ENCODE data around the gene LIMCH1.

DNA sequence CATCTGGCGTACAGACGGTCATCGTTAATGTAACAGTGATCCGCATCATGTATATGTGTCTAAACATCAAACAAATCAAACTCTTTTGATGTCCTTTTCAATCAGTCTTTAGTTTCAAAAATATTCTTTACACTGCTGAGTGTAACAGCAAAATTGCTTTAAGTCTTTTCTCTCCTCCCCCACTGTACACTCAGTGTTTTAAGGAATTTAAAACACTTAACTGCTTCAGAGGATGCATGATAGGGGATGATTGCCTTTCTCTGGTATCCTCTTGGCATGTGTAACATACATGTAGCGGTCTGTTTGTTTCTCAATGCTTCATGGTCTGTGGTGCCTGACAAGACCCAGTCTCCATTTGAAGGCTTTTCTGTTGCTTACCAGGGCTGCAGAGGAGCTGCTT, 41.6 kb downstream of the LIMCH1 start:
- no peak for TF ChIP-seq POLR2A (IDR thresholded peaks at IDR 0.05)
- TF ChIP-seq, protein P1, sequence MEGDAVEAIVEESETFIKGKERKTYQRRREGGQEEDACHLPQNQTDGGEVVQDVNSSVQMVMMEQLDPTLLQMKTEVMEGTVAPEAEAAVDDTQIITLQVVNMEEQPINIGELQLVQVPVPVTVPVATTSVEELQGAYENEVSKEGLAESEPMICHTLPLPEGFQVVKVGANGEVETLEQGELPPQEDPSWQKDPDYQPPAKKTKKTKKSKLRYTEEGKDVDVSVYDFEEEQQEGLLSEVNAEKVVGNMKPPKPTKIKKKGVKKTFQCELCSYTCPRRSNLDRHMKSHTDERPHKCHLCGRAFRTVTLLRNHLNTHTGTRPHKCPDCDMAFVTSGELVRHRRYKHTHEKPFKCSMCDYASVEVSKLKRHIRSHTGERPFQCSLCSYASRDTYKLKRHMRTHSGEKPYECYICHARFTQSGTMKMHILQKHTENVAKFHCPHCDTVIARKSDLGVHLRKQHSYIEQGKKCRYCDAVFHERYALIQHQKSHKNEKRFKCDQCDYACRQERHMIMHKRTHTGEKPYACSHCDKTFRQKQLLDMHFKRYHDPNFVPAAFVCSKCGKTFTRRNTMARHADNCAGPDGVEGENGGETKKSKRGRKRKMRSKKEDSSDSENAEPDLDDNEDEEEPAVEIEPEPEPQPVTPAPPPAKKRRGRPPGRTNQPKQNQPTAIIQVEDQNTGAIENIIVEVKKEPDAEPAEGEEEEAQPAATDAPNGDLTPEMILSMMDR (IDR thresholded peaks at IDR 0.05) = no peak
